Kidney (tissue), 14 donors: ENCODE data around the gene SLAMF8. TPM values are rescaled to one million over a fixed set of nuclear protein-coding genes. Genes with fewer than 3 reads are reported as not detected.

Experiments
- DNase-seq, 5 donors: peaks; one replicate each; pipeline ENCODE4 v3.0.0-alpha.2; 2013 to 2020
- FAIRE-seq: peaks from 2 replicates; lab custom pipeline; 2012; peaks lifted over from hg19 to GRCh38; lab: Jason Lieb, UNC
- H3K27ac ChIP-seq, 2 donors: one replicate each; pipeline ENCODE4 v1.7.0; 2013; ENCODE audit warnings: low read depth in 2 of 2, low read length in 2 of 2, inconsistent platforms in 1 of 2
- H3K27me3 ChIP-seq: one replicate; pipeline ENCODE4 v1.7.1; 2013; ENCODE audit warnings: low read length, inconsistent platforms; ENCODE audit not compliant: control insufficient read depth, insufficient read depth
- H3K36me3 ChIP-seq, 3 donors: one replicate each; pipeline versions ENCODE4 v1.7.0 to v1.7.1; 2013; ENCODE audit warnings: low read length in 3 of 3, control low read depth in 1 of 3, inconsistent platforms in 1 of 3; ENCODE audit not compliant: insufficient read depth in 3 of 3, control insufficient read depth in 2 of 3
- H3K4me1 ChIP-seq, 3 donors: one replicate each; pipeline versions ENCODE4 v1.7.0 to v1.7.1; 2013; ENCODE audit warnings: low read length in 3 of 3, inconsistent platforms in 1 of 3, low read depth in 1 of 3; ENCODE audit not compliant: control insufficient read depth in 2 of 3, insufficient read depth in 2 of 3
- H3K4me3 ChIP-seq, 3 donors: one replicate each; pipeline versions ENCODE4 v1.7.0 to v1.8.1; 2013; ENCODE audit warnings: low read length in 3 of 3, control low read depth in 1 of 3, inconsistent platforms in 1 of 3
- H3K9ac ChIP-seq, 3 donors: one replicate each; pipeline versions ENCODE4 v1.7.0 to v1.7.1; 2013; ENCODE audit warnings: low read length in 3 of 3, control low read depth in 1 of 3, inconsistent platforms in 1 of 3
- H3K9me3 ChIP-seq, 3 donors: one replicate each; pipeline versions ENCODE4 v1.7.0 to v1.7.1; 2013; ENCODE audit warnings: low read length in 3 of 3, control low read depth in 1 of 3, inconsistent platforms in 1 of 3; ENCODE audit not compliant: control insufficient read depth in 2 of 3, insufficient read depth in 1 of 3
- CTCF ChIP-seq: IDR thresholded peaks from 3 replicates; pipeline ENCODE4 v1.5.1; 2012; ENCODE audit warnings: mild to moderate bottlenecking, moderate library complexity, borderline replicate concordance; ENCODE audit not compliant: insufficient read depth; ENCODE audit errors: extremely low read depth
- intact Hi-C: fragments of 100-400 bp; cut with DNase I; formaldehyde crosslinking; loops from one replicate; pipeline ENCODE4 v1.11.1; 2022
- polyA plus RNA-seq: library from polyadenylated mRNA; stranded (reverse); fragments of 350-450 nt; fragmentation: Illumina TruSeq; extraction: RNeasy Lipid Tissue Mini Kit (QIAGEN cat#74804); gene quantifications from one replicate; pipeline ENCODE4 v1.2.3, GENCODE V29; 2014; ENCODE audit warnings: low read depth, low replicate concordance; ENCODE audit not compliant: insufficient read depth
- total RNA-seq: library from RNA; stranded (reverse); fragmentation: NEBNext Ultra II Directional; extraction: Animal tissue kit (Norgen Biotek cat#: 25700); gene quantifications from one replicate; pipeline ENCODE4 v1.2.1, GENCODE V29; 2021
- donor health status: control.
- donor health status: control.
- donor health status: control.
- donor health status: control.
- donor health status: control.
- donor health status: DM: yes; HTN: yes; CAD: no.
- donor health status: Normal renal cell carcinoma (clear cell type).

The SLAMF8 gene
- total and polyA plus RNA-seq, 2 donors from 2014 or later = 1.8 to 12.0 TPM

DNA sequence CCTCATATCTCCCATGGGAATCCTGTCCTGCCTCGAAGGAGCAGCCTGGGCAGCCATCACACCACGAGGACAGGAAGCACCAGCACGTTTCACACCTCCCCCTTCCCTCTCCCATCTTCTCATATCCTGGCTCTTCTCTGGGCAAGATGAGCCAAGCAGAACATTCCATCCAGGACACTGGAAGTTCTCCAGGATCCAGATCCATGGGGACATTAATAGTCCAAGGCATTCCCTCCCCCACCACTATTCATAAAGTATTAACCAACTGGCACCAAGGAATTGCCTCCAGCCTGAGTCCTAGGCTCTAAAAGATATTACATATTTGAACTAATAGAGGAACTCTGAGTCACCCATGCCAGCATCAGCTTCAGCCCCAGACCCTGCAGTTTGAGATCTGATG lies 8.7 kb downstream of the SLAMF8 start:
- no peaks in the 10 kb centered on the region for H3K27me3 ChIP-seq
- H3K4me1 ChIP-seq = no peaks in the 10 kb centered on the region
- no peak overlapping the region for H3K9ac ChIP-seq
- no peak for DNase-seq
- intact Hi-C loops = no loop called here
- no peak for FAIRE-seq
- no peak overlapping the region for H3K27ac ChIP-seq
- H3K36me3 ChIP-seq = no peaks in the 10 kb centered on the region
- H3K9me3 ChIP-seq = no peaks in the 10 kb centered on the region
- TF ChIP-seq CTCF = no peak
- no peak overlapping the region for H3K4me3 ChIP-seq

GRCh38 chr1:159835862-159836525 lies 9.3 kb downstream of the SLAMF8 start:
- no peak for TF ChIP-seq CTCF
- FAIRE-seq (no peak), DNase-seq (no peak)
- no peaks in the 10 kb centered on the region for H3K36me3 ChIP-seq
- H3K4me1 ChIP-seq = no peaks in the 10 kb centered on the region
- H3K9me3 ChIP-seq = no peaks in the 10 kb centered on the region
- no peak overlapping the region for H3K27ac ChIP-seq
- no peaks in the 10 kb centered on the region for H3K27me3 ChIP-seq
- intact Hi-C loops = no loop called here
- H3K9ac ChIP-seq = no peak overlapping the region
- no peak overlapping the region for H3K4me3 ChIP-seq

DNA sequence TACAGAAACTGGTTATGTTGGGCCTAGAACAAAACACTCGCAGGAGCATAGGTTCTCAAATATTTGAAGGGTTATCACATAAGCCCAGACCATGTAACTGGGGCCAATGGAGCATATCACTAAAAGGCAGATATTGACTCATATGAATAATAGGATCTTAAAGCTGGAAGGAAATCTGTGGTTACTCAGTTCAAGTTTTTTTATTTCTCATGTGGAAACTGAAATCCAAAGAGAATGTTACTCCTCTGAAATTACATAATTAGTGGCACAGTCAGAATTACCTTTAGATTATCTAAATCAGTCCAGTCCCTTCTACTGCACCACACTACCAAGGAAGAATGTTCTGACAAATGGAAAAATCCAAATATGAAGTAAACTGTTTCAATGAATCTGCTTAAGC lies 12.0 kb downstream of the SLAMF8 start:
- no peak for FAIRE-seq
- Histone ChIP-seq H3K4me3 (no peak overlapping the region), H3K4me1 (peaks cover 0 to 2% (median 2%) of the 10 kb centered on the region in 3 donors)

More for the DNA sequence above, 12.0 kb downstream of the SLAMF8 start:
- DNase-seq = no peak
- Histone ChIP-seq H3K27ac (no peak overlapping the region), H3K27me3 (no peaks in the 10 kb centered on the region), H3K9ac (no peak overlapping the region), H3K36me3 (no peaks in the 10 kb centered on the region), H3K9me3 (no peaks in the 10 kb centered on the region)
- intact Hi-C loops = no loop called here
- no peak for TF ChIP-seq CTCF
